ENCODE data around the gene SLC4A11.
A peak's percentile ranks its signal among the peaks of the same experiment; 100 is the strongest.

SLC4A11 gene

DNA sequence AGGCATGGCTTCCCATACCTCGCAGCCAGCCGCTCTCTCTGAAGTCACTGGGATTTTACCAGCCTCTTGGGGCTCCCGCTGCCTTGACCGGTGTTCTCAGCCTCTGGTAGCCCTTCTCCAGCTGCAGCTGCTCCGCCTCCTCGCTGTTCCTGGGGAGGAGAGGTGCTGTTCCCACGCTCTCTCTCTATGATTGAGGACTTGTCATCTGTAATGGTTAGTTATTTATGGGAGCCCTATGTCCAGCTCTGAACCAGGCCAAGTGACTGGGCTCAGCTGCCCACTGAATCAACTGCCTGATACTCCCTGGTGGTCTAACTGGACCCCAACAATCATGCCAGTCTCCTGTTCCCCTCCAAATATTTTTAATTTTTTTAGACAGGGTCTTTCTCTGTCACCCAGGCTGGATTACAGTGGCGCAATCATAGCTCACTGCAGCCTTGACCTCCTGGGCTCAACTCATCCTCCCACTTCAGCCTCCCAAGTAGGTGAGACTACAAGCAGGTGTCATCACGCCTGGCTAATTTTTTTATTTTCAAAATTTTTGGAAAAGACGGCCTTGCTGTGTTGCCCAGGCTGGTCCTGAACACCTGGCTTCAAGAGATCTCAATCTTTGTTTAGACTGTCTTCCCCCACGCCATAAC lies 4.8 kb upstream of the SLC4A11 start:
- no peak for DNase-seq (ENCODE audit: low spot score)
- H3K4me1 ChIP-seq (ENCODE audit: insufficient read depth, poor library complexity, severe bottlenecking), result no peaks in the 10 kb centered on the region
- no peak for ATAC-seq (ENCODE audit: low read depth)

DNA sequence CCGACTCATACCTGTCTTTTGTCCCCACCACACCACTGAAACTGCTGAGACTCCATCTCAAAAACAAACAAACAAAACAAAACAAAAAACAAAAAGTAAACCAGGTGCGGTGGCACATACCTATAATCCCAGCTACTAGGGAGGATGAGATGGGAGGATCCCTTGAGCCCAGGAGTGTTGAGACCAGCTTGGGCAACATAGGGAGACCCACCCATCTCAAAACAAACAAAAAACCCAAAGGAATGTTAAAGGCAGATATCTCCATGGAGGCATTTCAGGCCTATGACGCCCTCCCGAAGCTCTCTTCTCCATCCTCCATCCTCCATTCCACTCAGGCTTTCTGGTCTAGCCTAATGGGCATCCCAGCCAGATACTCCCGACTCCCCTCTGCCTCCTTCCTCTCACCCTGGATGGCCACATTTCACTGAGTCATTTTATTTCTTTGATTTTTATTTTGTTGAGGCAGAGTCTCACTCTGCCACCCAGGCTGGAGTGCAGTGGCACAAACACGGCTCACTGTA lies 3.2 kb upstream of the SLC4A11 start:
- no peaks in the 10 kb centered on the region for H3K9me3 ChIP-seq (ENCODE audit: severe bottlenecking)
- no peak overlapping the region for H3K27ac ChIP-seq (ENCODE audit: poor library complexity, severe bottlenecking)
- TF ChIP-seq, protein P1, sequence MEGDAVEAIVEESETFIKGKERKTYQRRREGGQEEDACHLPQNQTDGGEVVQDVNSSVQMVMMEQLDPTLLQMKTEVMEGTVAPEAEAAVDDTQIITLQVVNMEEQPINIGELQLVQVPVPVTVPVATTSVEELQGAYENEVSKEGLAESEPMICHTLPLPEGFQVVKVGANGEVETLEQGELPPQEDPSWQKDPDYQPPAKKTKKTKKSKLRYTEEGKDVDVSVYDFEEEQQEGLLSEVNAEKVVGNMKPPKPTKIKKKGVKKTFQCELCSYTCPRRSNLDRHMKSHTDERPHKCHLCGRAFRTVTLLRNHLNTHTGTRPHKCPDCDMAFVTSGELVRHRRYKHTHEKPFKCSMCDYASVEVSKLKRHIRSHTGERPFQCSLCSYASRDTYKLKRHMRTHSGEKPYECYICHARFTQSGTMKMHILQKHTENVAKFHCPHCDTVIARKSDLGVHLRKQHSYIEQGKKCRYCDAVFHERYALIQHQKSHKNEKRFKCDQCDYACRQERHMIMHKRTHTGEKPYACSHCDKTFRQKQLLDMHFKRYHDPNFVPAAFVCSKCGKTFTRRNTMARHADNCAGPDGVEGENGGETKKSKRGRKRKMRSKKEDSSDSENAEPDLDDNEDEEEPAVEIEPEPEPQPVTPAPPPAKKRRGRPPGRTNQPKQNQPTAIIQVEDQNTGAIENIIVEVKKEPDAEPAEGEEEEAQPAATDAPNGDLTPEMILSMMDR (IDR thresholded peaks at IDR 0.05; ENCODE audit: poor library complexity, severe bottlenecking), result no peak
- no peak overlapping the region for H3K4me3 ChIP-seq (ENCODE audit: severe bottlenecking)
- DNase-seq (ENCODE audit: low spot score) (no peak), ATAC-seq (ENCODE audit: low read depth) (no peak)
- H3K27me3 ChIP-seq (ENCODE audit: insufficient read depth, poor library complexity, severe bottlenecking), result peaks cover 6% of the 10 kb centered on the region
- H3K4me1 ChIP-seq (ENCODE audit: insufficient read depth, poor library complexity, severe bottlenecking), result no peaks in the 10 kb centered on the region
- H3K36me3 ChIP-seq (ENCODE audit: low read depth), result no peaks in the 10 kb centered on the region

More for the DNA sequence above, 4.8 kb upstream of the SLC4A11 start:
- Histone ChIP-seq H3K4me3 (ENCODE audit: severe bottlenecking) (no peak overlapping the region), H3K9me3 (ENCODE audit: severe bottlenecking) (no peaks in the 10 kb centered on the region), H3K36me3 (ENCODE audit: low read depth) (no peaks in the 10 kb centered on the region), H3K27me3 (ENCODE audit: insufficient read depth, poor library complexity, severe bottlenecking) (no peaks in the 10 kb centered on the region), H3K27ac (ENCODE audit: poor library complexity, severe bottlenecking) (no peak overlapping the region)
- TF ChIP-seq, protein P1 (IDR thresholded peaks at IDR 0.05; ENCODE audit: poor library complexity, severe bottlenecking), result no peak

DNA sequence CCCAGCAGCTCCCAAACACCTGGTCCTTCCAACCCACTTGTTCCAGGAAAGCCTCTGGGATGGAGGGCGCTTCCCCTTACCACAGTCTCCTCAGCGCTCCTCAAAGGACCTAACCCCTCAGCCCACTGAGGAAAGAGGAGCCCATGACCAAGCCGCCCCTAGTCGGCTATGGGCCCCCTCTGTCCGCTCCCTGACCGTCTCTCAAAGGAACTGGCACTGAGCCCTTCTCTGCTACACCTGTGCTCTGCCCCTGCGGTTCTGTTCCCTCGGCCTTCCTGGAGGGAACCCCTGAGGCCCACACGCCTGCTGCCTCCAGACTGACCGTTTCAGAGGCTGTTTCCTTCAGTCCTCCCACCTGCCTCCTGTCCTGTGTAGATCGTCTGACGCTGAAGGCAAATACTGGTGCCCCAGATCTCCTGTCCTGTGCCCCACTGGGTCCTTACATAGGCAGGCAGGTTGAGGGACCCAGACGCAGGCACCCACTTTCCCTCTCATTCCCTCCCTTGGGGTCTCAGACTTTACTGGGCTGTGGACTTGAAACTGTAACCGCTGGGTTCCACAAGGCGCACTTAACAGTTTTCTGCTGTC lies 1.9 kb upstream of the SLC4A11 start:
- no peak overlapping the region for H3K4me3 ChIP-seq (ENCODE audit: severe bottlenecking)
- no peaks in the 10 kb centered on the region for H3K36me3 ChIP-seq (ENCODE audit: low read depth)
- H3K9me3 ChIP-seq (ENCODE audit: severe bottlenecking), result no peaks in the 10 kb centered on the region
- peaks cover 4% of the 10 kb centered on the region for H3K4me1 ChIP-seq (ENCODE audit: insufficient read depth, poor library complexity, severe bottlenecking)
- DNase-seq (ENCODE audit: low spot score), result no peak
- H3K27me3 ChIP-seq (ENCODE audit: insufficient read depth, poor library complexity, severe bottlenecking), result peaks cover 6% of the 10 kb centered on the region
- TF ChIP-seq, protein P1 (IDR thresholded peaks at IDR 0.05; ENCODE audit: poor library complexity, severe bottlenecking), result no peak
- ATAC-seq (ENCODE audit: low read depth), result no peak
- no peak overlapping the region for H3K27ac ChIP-seq (ENCODE audit: poor library complexity, severe bottlenecking)

DNA sequence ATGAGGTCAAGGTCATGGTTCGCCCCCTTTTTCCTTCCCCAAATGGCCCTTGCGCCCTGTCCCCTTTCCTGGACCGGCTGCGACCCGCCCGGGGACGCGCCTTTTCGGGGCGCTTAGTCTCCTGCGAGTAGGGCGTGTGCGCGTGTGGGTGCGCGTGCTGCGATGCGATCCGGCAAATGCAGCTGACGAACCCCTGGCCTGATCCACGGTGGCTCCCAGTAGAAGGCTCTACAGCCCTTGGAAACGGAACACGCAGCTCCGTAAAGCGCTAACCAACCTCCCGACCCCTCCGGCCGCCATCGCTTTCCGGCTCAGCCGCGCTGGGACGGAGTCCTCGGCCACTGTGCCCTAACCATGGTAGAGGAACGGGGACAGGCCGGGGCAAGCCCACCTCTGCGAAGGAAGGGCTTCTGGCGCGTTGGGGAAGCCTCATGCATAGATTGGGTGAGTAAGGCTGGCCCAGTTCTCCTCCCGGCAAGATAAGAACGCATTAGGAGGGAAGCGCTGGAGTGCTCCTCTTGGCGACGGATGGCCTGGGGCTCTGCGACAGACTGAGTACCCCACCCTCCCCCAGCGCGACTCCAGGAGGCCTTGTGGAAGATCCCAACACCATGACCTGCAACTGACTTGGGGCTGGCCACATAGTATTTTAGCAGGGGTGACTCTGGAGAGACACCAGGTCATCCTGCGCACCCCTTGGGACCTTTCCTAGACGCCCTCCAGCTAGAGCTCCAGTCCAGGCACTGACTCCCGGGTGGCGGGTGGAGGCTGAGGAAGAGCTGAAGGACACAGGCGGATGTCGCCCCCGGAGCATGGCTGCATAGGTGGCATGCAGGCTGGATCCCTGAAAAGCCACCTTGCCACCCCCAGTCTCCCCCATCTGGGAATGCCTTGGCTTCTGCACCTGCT lies 1.1 kb upstream of the SLC4A11 start:
- peak overlapping the region; percentile 57 for H3K4me3 ChIP-seq (ENCODE audit: severe bottlenecking)
- peak; percentile 21; the same call in 2 of the 3 replicates for ATAC-seq (ENCODE audit: low read depth)
- TF ChIP-seq, protein P1 (IDR thresholded peaks at IDR 0.05; ENCODE audit: poor library complexity, severe bottlenecking), result no peak

More for the DNA sequence above, 1.1 kb upstream of the SLC4A11 start:
- H3K27ac ChIP-seq (ENCODE audit: poor library complexity, severe bottlenecking), result no peak overlapping the region
- H3K9me3 ChIP-seq (ENCODE audit: severe bottlenecking), result no peaks in the 10 kb centered on the region
- peak; percentile 66 for DNase-seq (ENCODE audit: low spot score)
- H3K4me1 ChIP-seq (ENCODE audit: insufficient read depth, poor library complexity, severe bottlenecking), result peaks cover 9% of the 10 kb centered on the region
- peaks cover 6% of the 10 kb centered on the region for H3K27me3 ChIP-seq (ENCODE audit: insufficient read depth, poor library complexity, severe bottlenecking)
- no peaks in the 10 kb centered on the region for H3K36me3 ChIP-seq (ENCODE audit: low read depth)

All from RWPE2 (cell line).